HG02623 (cell line): ENCODE data around the gene DGKB.
"Not testable (repeated sequence)": the region's sequence is repeated elsewhere in the genome, so short reads cannot be mapped to it uniquely, and the experiment has no call there.

ENCODE experiments used
- ATAC-seq: cut with Tn5 transposase; IDR thresholded peaks from one replicate; pipeline ENCODE4 v1.9.1; 2021; ENCODE audit warnings: moderate library complexity; ENCODE audit not compliant: unreplicated experiment

The DGKB gene

DNA sequence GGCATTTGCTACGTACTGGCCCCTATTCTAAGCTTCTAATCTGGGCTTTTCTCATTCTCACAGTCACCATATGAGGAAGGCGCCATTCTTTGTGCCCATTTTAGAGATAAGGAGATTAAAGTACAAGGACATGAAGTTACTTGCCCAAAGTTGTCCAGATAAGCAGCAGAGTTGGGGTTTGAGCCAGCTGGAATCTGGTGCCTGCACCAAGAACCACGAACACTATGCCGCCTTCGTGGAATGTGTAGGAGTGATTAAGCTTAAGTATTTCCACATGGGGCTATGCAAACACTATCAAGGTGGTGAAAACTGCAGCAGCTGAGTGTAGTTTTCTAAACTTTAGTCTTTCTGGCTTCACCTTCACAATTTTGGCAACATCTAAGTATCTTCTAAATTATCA, 570.4 kb downstream of the DGKB start:
- ATAC-seq: no peak

GRCh38 chr7:14324767-14325166, 577.8 kb downstream of the DGKB start:
- ATAC-seq: no peak

DNA sequence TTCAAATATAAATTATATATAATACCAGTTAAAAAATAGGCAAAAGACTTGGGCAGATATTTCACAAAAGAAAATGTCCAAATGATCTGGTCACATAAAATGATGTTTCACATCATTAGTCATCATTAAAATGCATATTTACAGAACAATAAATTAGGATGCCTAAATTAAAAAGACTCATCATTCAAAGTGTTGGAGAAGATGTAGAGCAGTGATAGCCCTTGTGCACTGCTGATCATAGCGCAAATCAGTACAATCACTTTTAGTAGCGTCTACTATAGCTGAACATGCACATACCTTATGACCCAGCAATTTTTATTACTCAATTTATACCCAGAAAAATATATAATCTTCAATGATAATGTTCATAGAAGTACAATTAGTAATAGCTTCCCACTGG, 579.8 kb downstream of the DGKB start:
- no peak for ATAC-seq

DNA sequence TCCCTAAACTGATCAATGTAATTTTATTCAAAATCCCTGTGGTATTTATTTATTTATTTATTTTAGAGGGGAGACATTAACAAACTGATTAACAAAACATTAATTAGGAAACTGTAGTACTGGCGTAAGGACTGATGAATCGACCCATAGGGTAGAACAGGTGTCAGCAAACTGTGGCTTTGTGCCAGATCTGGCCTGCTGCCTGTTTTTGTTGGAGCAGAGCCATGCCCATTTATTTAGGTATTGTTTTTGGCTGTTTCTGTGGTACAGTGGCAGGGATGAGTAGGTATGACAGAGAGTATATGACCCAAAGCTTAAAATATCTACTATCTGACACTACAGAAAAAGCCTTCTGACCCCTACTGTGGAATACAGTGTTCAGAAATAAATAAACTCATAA, 580.6 kb downstream of the DGKB start:
- ATAC-seq: no peak

DNA sequence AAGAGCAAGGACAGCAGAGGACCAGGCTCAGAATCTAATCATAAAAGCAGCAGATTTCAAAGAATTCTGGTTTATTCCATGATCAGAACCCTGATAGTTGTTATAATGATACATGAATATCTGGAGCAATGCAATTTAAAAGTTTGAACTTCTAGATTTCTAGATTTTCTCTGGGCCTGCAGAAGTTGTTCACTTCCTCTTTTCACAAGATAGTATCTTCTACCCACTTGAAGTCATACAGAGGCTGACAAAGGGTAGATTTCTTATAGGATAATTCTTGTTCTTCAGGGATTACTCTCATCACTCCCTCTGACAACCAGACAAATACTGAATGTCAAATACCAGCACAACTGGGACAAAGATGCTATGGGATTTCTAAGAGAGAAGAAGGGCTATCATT, 593.1 kb downstream of the DGKB start:
- no peak for ATAC-seq

DNA sequence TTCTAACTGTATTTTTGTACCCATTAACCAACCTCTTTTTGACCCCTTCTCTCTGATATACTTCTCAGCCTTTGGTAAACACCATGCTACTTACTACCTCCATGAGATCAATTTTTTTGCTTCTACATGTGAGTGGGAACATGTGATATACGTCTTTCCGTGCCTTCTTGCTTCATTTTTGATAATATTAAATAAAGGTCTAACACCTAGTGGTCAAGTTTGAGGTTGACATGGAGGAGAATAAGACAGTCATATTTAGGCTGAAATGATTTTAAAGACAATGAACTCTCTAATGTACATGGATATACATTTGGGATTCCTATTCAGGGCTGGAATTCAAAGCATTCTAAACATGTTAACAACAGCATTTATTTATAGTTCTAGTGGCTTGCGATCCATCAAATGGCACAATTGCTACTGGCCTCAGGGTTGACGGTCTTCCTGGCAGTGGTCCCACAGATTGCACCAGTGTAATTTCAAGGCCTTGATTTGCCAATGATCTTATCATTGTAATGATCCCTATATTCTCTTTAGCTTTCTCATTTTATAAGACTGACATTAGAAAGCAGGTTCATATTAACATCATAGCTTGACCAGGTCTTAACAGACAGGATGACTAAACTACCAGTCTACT, 597.2 kb downstream of the DGKB start:
- ATAC-seq: no peak

DNA sequence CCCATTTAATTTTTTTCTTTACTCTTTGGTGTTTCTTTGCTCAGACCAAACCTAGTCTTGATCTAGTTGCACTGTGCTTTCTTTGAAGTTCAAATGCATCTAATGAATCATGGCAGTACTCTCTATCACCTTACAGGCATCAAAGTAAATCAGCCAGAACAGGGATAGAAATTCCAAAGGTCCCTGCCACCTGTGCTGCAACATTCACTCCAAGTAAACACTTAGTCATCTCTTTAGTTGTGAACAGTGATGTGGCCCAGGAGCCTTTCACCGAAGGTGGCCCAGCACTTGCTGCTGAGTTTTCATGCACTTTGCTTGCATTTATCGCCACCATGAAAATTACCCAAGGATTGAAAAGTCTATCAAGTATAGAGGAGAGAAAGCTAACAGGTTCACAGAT, 599.0 kb downstream of the DGKB start:
- no peak for ATAC-seq

- no peak for ATAC-seq
Measured at GRCh38 chr7:14294637-14295036, 607.9 kb downstream of the DGKB start.

DNA sequence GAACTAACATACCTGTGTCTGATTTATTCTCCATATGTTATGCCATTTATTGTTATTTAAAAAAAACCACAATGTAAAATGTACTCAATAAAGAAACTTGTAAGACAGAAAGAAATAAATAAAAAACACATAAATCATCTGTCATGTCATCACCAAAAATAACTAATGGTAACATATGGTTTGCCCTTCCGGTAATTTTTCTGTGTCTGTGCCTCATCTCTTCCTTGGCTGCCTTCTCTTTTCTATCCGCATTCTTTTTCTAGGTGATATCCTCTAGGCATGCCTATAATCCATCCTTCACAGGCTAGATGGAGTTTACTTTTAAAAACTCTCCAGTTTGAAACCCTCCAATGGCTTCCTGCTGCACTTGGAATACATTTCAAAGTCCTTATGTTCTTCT, 609.1 kb downstream of the DGKB start:
- no peak for ATAC-seq

- no peak for ATAC-seq
Measured at GRCh38 chr7:14292737-14293136, 609.8 kb downstream of the DGKB start.

GRCh38 chr7:14289957-14290356, 612.6 kb downstream of the DGKB start:
- no peak for ATAC-seq

- no peak for ATAC-seq
Measured at GRCh38 chr7:14288701-14289100, 613.9 kb downstream of the DGKB start.

- no peak for ATAC-seq
Measured at GRCh38 chr7:14287398-14287797, 615.2 kb downstream of the DGKB start.

DNA sequence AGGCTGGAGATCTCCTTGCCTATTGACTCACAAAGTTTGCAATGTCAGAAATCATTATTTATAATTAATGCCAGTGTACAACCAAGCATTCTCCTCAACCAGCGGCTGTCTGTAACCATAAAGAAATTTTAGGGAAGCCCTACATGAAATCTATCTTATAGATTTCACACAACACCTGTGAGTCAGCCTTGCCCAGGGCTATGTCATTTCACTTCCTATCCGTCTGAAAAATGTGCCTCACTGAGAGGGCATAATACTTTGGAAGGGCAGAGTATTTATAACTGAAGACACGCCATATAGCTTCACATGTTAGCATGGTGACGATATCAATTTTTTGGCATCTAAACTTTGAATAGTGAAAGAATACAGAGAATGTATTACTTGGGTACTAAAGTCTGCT, 616.5 kb downstream of the DGKB start:
- ATAC-seq: no peak

DNA sequence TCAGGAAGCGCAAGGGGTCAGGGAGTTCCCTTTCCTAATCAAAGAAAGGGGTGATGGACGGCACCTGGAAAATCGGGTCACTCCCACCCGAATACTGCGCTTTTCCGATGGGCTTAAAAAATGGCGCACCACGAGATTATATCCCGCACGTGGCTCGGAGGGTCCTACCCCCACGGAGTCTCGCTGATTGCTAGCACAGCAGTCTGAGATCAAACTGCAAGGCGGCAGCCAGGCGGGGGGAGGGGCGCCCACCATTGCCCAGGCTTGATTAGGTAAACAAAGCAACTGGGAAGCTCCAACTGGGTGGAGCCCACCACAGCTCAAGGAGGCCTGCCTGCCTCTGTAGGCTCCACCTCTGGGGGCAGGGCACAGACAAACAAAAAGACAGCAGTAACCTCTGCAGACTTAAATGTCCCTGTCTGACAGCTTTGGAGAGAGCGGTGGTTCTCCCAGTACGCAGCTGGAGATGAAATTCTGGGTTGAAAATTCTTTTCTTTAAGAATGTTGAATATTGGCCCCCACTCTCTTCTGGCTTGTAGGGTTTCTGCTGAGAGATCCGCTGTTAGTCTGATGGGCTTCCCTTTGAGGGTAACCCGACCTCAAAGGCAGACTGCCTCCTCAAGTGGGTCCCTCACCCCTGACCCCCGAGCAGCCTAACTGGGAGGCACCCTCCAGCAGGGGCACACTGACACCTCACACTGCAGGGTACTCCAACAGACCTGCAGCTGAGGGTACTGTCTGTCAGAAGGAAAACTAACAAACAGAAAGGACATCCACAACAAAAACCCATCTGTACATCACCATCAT, 623.3 kb downstream of the DGKB start:
- ATAC-seq: not testable (repeated sequence)

DNA sequence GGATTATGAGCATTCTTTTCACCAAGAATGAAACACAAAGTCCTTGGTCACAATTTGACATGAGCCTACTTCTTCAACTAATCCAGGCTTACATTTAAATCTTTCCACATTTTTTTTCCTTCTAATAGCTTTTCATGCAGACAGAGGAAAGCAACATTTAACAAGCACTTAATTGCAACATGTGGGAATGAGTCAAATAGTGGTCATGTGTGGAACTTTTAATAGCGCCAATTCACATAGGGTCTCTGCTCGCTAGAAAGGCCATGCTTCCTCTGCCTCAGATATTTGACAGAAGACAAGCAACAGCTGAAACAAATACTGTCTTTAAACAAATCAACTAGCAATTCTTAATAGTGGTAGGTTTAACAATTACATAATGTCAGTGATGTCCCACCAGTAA, 627.2 kb downstream of the DGKB start:
- no peak for ATAC-seq

DNA sequence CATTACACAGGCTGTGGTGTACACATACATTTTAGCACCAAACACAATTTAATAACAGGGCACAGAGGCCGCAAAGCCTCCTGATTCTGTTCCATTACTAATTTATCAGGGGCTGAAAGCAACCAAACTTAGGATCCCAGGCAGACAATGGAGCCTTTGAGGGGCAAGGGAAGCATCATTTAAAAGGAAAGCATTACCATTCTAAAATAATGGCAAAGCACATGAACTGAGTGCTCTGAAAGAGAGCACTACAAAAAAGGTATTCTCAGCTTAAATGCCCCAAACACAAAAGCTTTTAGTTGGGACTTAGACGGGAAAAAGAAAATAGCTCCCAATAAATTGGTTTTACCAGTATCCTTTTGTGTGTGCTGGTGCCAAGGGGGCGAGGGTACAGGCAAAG, 631.1 kb downstream of the DGKB start:
- no peak for ATAC-seq

DNA sequence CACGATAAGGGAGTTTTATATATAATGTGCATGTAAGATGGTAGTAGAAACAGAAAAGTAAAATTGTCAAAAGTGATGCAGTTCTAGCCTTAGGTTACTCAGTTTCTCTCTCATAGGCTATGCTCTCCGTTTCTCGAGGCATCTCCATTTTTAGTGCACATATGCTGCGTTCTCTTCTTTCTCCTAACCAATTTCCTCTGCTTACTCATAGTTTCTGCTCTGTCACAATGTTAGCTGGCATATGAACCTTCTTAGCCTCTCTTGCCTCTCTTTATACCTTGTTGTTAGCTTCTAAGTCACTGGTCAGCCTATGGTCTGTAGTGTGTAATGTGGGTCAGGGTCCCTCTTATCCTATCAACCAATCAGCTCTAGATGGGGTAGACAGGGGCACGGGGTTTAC, 632.5 kb downstream of the DGKB start:
- no peak for ATAC-seq

DNA sequence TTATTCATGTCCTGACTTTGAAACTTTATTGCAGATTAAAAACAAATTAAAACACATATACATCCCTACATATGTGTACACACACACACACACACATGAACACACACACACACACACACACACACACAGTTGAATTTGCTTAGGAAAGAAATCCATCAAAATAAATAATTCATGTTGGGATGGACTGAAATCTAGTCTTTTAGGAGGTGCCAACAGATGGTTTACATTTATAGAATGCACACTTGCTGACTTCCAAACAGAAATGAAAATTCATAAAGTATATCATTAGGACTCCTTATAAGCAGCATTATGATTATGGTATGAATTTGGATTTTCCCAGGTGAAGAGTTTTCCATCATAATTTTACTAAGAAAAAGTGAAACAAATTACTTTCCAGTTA, 642.5 kb downstream of the DGKB start:
- ATAC-seq: no peak

DNA sequence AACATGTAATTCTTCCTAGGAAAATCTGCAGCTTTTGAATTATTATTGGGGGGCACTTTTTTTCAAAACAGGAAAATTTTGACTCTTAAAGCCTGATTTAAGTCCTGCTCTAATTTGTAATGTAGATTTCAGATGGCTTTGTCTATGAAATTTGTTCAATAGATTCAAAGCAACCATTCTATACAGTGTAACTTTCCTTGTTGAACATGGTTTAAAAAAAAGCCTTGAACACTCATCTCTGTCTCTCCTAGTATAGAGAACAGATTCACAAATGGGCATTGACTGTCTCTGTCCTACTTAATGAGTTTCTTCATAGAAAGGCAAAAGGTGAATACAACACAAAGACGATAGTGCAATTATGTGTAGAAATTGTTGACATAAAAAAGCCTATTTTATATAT, 643.7 kb downstream of the DGKB start:
- no peak for ATAC-seq

GRCh38 chr7:14258441-14258840, 644.1 kb downstream of the DGKB start:
- no peak for ATAC-seq

GRCh38 chr7:14252458-14252857, 650.1 kb downstream of the DGKB start:
- no peak for ATAC-seq

DNA sequence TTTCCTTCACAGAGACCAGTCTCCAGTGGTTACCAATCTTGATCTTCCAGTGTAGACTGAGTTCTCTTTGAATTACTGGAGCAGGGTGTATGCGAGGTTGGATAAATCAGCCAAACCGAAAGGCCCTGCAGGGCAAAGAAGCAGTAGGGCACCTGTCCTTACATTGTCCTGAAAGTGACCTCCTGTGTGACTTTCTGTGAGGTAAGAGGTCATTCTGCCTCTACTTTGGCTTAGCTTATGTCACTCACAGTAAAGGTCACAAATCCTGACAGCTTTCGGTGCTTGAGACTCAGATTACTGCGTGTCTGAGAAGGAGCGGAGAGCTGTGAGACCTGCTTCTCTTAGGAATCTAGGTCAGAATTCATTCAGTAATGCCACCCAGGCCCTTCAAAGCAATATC, 660.4 kb downstream of the DGKB start:
- no peak for ATAC-seq
